OCI-LY1 (cell line): ENCODE data around the gene FTO.

Source experiments
- H2AFZ ChIP-seq: fragments of 200-600 bp; sonication (generic), shearing (Covaris generic); 2 replicates; pipeline ENCODE4 v1.6.0; 2014; ENCODE audit warnings: antibody characterized with exemption, mild to moderate bottlenecking, low read length
- H3F3A ChIP-seq: fragments of 200-600 bp; sonication (generic), shearing (Covaris generic); 2 replicates; pipeline ENCODE4 v1.6.0; 2014; ENCODE audit warnings: mild to moderate bottlenecking, antibody characterized with exemption, low read length, moderate library complexity; ENCODE audit not compliant: insufficient read depth
- H3K27ac ChIP-seq: fragments of 200-600 bp; sonication (generic); 2 replicates; pipeline ENCODE4 v1.5.1; 2014; ENCODE audit warnings: low read length, mixed run types, mild to moderate bottlenecking, low read depth; ENCODE audit not compliant: poor library complexity, severe bottlenecking
- H3K27me3 ChIP-seq: fragments of 200-600 bp; sonication (generic); 2 replicates; pipeline ENCODE4 v1.6.0; 2014; ENCODE audit warnings: antibody characterized with exemption, mild to moderate bottlenecking, low read length, moderate library complexity; ENCODE audit not compliant: insufficient read depth
- H3K36me3 ChIP-seq: fragments of 200-600 bp; sonication (generic); 2 replicates; pipeline ENCODE4 v1.6.1; 2014; ENCODE audit warnings: mild to moderate bottlenecking, antibody characterized with exemption, low read length, moderate library complexity, mixed read lengths; ENCODE audit not compliant: insufficient read depth
- H3K4me1 ChIP-seq: fragments of 200-600 bp; sonication (generic); 2 replicates; pipeline ENCODE4 v1.5.1; 2014; ENCODE audit warnings: mild to moderate bottlenecking, low read length, moderate library complexity; ENCODE audit not compliant: insufficient read depth, severe bottlenecking
- H3K4me2 ChIP-seq: fragments of 200-600 bp; sonication (generic), shearing (Covaris generic); 2 replicates; pipeline ENCODE4 v1.6.1; 2014; ENCODE audit warnings: low read length
- H3K4me3 ChIP-seq: fragments of 200-600 bp; sonication (generic); 2 replicates; pipeline ENCODE4 v1.5.1; 2014; ENCODE audit warnings: low read length, low read depth, mild to moderate bottlenecking, mixed read lengths; ENCODE audit not compliant: poor library complexity, severe bottlenecking
- H3K79me2 ChIP-seq: fragments of 200-600 bp; shearing (Covaris generic); 2 replicates; pipeline ENCODE4 v1.6.1; 2016; ENCODE audit warnings: mixed run types, low read length, mixed read lengths; ENCODE audit not compliant: insufficient read depth
- H3K9ac ChIP-seq: fragments of 200-600 bp; sonication (generic), shearing (Covaris generic); 2 replicates; pipeline ENCODE4 v1.6.1; 2014; ENCODE audit warnings: mild to moderate bottlenecking, low read length, mixed read lengths
- H3K9me2 ChIP-seq: fragments of 200-600 bp; sonication (generic), shearing (Covaris generic); 2 replicates; pipeline ENCODE4 v1.6.1; 2014; ENCODE audit warnings: low read depth, mild to moderate bottlenecking, low read length, mixed read lengths
- H3K9me3 ChIP-seq: fragments of 200-600 bp; shearing (Covaris generic); 2 replicates; pipeline ENCODE4 v1.6.1; 2014; ENCODE audit warnings: low read length, mixed read lengths
- H4K20me1 ChIP-seq: fragments of 200-600 bp; sonication (generic), shearing (Covaris generic); 2 replicates; pipeline ENCODE4 v1.6.0; 2016; ENCODE audit warnings: mild to moderate bottlenecking, low read length; ENCODE audit not compliant: insufficient read depth
- EZH2 ChIP-seq: fragments of 200-600 bp; sonication (generic), shearing (Covaris generic); IDR thresholded peaks from 2 replicates; pipeline ENCODE4 v1.8.0; 2017; ENCODE audit warnings: borderline replicate concordance, mixed run types, mild to moderate bottlenecking, antibody characterized with exemption, low read length, moderate library complexity, mixed read lengths
- TF ChIP-seq, protein P1 (sequence below): fragments of 200-600 bp; sonication (generic), shearing (Covaris generic); IDR thresholded peaks from 2 replicates; pipeline ENCODE4 v1.5.1; 2017; ENCODE audit warnings: mild to moderate bottlenecking, antibody characterized with exemption, low read length, moderate library complexity, mixed read lengths

The FTO gene

DNA sequence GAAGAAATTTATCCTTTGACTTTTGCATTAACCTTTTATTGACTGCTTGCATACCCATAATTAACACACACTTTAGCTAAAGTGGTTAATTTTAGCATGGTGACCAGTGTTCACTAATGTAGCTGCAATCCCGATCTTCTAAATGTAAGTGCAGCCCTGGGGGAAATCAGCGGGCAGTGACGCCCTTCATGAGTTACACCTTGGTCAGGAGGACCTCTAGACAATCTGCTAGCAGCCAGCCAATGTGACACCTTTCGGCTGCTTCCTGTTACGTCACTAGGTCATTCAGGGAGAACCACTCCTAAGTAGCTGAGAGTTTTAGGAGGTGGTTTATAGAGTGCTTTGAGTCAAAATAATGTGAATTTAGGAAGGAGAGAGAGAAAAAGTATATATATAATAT, 402.1 kb downstream of the FTO start:
- H3K27me3 ChIP-seq = no peaks in the 10 kb centered on the region
- H2AFZ ChIP-seq = no peak overlapping the region
- no peaks in the 10 kb centered on the region for H3K9me2 ChIP-seq
- no peaks in the 10 kb centered on the region for H3K36me3 ChIP-seq
- H3K9me3 ChIP-seq = no peaks in the 10 kb centered on the region
- no peak overlapping the region for H3K4me3 ChIP-seq
- no peak overlapping the region for H3K27ac ChIP-seq
- H3K9ac ChIP-seq = no peak overlapping the region
- no peak overlapping the region for H3K4me2 ChIP-seq
- no peaks in the 10 kb centered on the region for H3K79me2 ChIP-seq
- no peak for TF ChIP-seq EZH2
- TF ChIP-seq, protein P1, sequence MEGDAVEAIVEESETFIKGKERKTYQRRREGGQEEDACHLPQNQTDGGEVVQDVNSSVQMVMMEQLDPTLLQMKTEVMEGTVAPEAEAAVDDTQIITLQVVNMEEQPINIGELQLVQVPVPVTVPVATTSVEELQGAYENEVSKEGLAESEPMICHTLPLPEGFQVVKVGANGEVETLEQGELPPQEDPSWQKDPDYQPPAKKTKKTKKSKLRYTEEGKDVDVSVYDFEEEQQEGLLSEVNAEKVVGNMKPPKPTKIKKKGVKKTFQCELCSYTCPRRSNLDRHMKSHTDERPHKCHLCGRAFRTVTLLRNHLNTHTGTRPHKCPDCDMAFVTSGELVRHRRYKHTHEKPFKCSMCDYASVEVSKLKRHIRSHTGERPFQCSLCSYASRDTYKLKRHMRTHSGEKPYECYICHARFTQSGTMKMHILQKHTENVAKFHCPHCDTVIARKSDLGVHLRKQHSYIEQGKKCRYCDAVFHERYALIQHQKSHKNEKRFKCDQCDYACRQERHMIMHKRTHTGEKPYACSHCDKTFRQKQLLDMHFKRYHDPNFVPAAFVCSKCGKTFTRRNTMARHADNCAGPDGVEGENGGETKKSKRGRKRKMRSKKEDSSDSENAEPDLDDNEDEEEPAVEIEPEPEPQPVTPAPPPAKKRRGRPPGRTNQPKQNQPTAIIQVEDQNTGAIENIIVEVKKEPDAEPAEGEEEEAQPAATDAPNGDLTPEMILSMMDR = no peak
- no peaks in the 10 kb centered on the region for H4K20me1 ChIP-seq
- no peaks in the 10 kb centered on the region for H3F3A ChIP-seq
- H3K4me1 ChIP-seq = no peaks in the 10 kb centered on the region

DNA sequence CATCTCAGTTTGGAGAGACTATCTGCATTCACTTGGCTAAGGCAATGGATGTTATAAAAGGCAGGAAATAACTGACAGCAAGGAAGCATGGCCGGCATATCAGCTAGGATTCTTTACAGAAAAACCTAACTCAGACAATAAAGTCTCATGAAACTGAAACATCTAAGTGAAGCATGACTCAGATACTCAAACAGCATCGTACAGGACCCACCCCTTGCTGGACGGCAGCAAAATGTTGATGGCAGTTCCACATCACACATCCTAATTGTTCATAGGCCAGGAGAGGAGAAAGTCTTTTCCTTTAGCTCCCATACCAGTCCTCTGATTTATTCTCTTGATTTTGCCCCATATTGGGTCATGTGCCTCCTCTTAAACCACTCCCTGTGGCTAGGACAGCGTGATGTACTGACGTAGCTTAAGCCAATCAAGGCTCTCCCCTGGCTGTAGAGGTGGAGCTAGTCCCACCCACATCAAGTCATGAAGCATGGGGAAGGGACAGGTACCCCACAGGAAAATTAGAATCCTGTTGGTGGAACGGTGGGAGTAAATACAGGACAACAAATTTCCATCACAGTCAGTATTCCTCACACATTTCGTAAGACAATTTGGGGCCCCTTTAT, 403.7 kb downstream of the FTO start:
- Histone ChIP-seq H3K9me3 (no peaks in the 10 kb centered on the region), H3K79me2 (no peaks in the 10 kb centered on the region), H3K4me1 (no peaks in the 10 kb centered on the region), H3K4me3 (no peak overlapping the region), H2AFZ (no peak overlapping the region), H3K9me2 (no peaks in the 10 kb centered on the region), H3K9ac (no peak overlapping the region), H4K20me1 (no peaks in the 10 kb centered on the region), H3K36me3 (no peaks in the 10 kb centered on the region), H3K4me2 (no peak overlapping the region), H3F3A (no peaks in the 10 kb centered on the region), H3K27ac (no peak overlapping the region), H3K27me3 (no peaks in the 10 kb centered on the region)
- TF ChIP-seq EZH2 = no peak
- TF ChIP-seq, protein P1 = no peak

DNA sequence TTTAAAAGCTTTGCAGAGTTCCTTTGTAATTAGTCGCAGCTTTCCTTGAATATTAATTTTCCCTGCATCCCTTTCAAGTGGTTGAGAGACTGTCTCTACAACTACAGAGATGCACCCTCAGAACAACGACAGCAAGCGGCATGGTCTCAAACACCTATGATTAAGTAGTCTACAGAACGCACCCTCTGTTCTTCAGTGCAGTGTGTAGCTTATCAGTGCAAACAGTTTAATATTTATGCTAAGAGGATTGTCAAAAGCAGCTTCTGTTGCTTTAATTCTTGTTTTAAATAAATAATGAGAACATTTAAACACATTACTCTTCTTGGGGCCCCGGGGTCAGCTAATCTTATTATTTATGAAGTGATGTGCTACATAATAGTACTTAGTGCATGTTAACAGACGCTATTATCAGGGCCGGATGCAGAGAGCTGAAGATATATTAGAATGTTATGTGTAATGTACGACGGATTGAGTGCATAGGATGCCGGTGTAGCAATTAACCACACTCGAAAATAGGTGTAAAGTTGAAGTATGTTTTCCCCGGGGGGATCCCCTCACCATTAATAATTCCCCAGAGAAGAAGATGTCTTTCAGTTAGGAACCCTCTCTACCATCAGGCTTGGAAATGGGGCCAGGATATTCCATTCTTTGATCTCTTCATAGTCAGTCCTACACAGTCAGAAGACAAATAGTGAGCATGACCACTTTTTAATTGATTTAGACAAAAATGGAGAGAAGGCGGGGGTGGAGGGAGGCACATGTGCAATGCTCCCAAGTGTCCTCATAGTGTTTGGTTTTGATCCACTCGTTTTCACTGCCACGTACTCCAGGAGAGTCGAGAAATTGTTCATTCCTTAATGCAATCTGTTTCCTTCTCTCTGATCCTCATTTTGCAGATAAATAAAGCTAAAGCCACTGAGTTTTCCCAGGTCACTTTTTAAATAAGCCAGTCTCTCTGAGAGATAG, 406.3 kb downstream of the FTO start:
- TF ChIP-seq EZH2 = no peak
- TF ChIP-seq, protein P1 = no peak
- no peak overlapping the region for H3K9ac ChIP-seq
- no peaks in the 10 kb centered on the region for H3K27me3 ChIP-seq
- H3K4me1 ChIP-seq = no peaks in the 10 kb centered on the region
- H3F3A ChIP-seq = no peaks in the 10 kb centered on the region
- no peaks in the 10 kb centered on the region for H4K20me1 ChIP-seq
- no peak overlapping the region for H3K27ac ChIP-seq
- no peaks in the 10 kb centered on the region for H3K36me3 ChIP-seq
- H2AFZ ChIP-seq = no peak overlapping the region
- H3K79me2 ChIP-seq = no peaks in the 10 kb centered on the region
- no peak overlapping the region for H3K4me3 ChIP-seq
- no peaks in the 10 kb centered on the region for H3K9me2 ChIP-seq
- no peak overlapping the region for H3K4me2 ChIP-seq
- no peaks in the 10 kb centered on the region for H3K9me3 ChIP-seq
